ENCODE results near the gene BAMBI.

Gene BAMBI

GRCh38 chr10:28710202-28710886 lies 33.0 kb downstream of the BAMBI start:
- TF ChIP-seq CSDC2 (CRISPR knock-in tag; IDR thresholded peaks at IDR 0.05) (no peak), CREB5 (CRISPR knock-in tag; IDR thresholded peaks at IDR 0.05; ENCODE audit: low read depth) (no peak), ZNF8 (CRISPR knock-in tag; IDR thresholded peaks at IDR 0.05) (no peak), ISL1 (CRISPR knock-in tag; IDR thresholded peaks at IDR 0.05) (no peak), PATZ1 (CRISPR knock-in tag; IDR thresholded peaks at IDR 0.05; ENCODE audit: borderline replicate concordance) (no peak)
- ATAC-seq: no peak

GRCh38 chr10:28711041-28711440 lies 33.7 kb downstream of the BAMBI start:
- ATAC-seq: no peak
- no peak for TF ChIP-seq ZNF565 (CRISPR knock-in tag; conservative IDR thresholded peaks at IDR 0.05; ENCODE audit: low read depth)
- TF ChIP-seq ZC3H10 (CRISPR knock-in tag; IDR thresholded peaks at IDR 0.05): no peak
- no peak for TF ChIP-seq TSHZ2 (CRISPR knock-in tag; IDR thresholded peaks at IDR 0.05)
- TF ChIP-seq TOX (CRISPR knock-in tag; IDR thresholded peaks at IDR 0.05; ENCODE audit: borderline replicate concordance): no peak
- TF ChIP-seq ZFP30 (CRISPR knock-in tag; IDR thresholded peaks at IDR 0.05): no peak
- no peak for TF ChIP-seq ISL1 (CRISPR knock-in tag; IDR thresholded peaks at IDR 0.05)
- TF ChIP-seq CSRNP3 (CRISPR knock-in tag; IDR thresholded peaks at IDR 0.05): no peak
- no peak for TF ChIP-seq OSR1 (CRISPR knock-in tag; IDR thresholded peaks at IDR 0.05)
- TF ChIP-seq ARNTL (CRISPR knock-in tag; IDR thresholded peaks at IDR 0.05; ENCODE audit: borderline replicate concordance, low read depth): no peak
- no peak for TF ChIP-seq PATZ1 (CRISPR knock-in tag; IDR thresholded peaks at IDR 0.05; ENCODE audit: borderline replicate concordance)
- TF ChIP-seq CREB5 (CRISPR knock-in tag; IDR thresholded peaks at IDR 0.05; ENCODE audit: low read depth): no peak
- TF ChIP-seq GLIS3 (CRISPR knock-in tag; IDR thresholded peaks at IDR 0.05): no peak
- TF ChIP-seq ZNF70 (CRISPR knock-in tag; IDR thresholded peaks at IDR 0.05): no peak
- no peak for TF ChIP-seq SNAI2 (CRISPR knock-in tag; IDR thresholded peaks at IDR 0.05)
- no peak for TF ChIP-seq ZFP3 (CRISPR knock-in tag; IDR thresholded peaks at IDR 0.05)
- TF ChIP-seq ZNF8 (CRISPR knock-in tag; IDR thresholded peaks at IDR 0.05): no peak
- no peak for TF ChIP-seq RARB (CRISPR knock-in tag; IDR thresholded peaks at IDR 0.05)

GRCh38 chr10:28711776-28712175 lies 34.5 kb downstream of the BAMBI start:
- TF ChIP-seq RARB (CRISPR knock-in tag; IDR thresholded peaks at IDR 0.05) (no peak), ZC3H10 (CRISPR knock-in tag; IDR thresholded peaks at IDR 0.05) (no peak), BACH2 (CRISPR knock-in tag; IDR thresholded peaks at IDR 0.05; ENCODE audit: borderline replicate concordance) (no peak), GLIS3 (CRISPR knock-in tag; IDR thresholded peaks at IDR 0.05) (no peak)
- ATAC-seq: no peak
